BJ (cell line): ENCODE results near the gene HOXA9. TPM values are rescaled to one million over a fixed set of nuclear protein-coding genes. Genes with fewer than 3 reads are reported as not detected.

ENCODE experiments used
- CTCF ChIA-PET: fragments of 350-600 bp; formaldehyde crosslinking; extraction: SDS; loops from one replicate; lab custom pipeline; 2021; ENCODE audit warnings: antibody characterized with exemption, inconsistent platforms; lab: Yijun Ruan, JAX
- POLR2A ChIA-PET: fragments of 300-600 bp; sonication (Branson Sonifier 250); formaldehyde crosslinking; extraction: SDS; loops from one replicate; lab custom pipeline; 2021; ENCODE audit warnings: antibody characterized with exemption; lab: Charles Lee
- DNase-seq: peaks from one replicate; pipeline ENCODE4 v3.0.0-alpha.2; 2011; ENCODE audit warnings: low read depth
- H3K27me3 ChIP-seq: 2 replicates; pipeline ENCODE4 v1.6.0; 2011; ENCODE audit warnings: low read length; ENCODE audit not compliant: control insufficient read depth, insufficient read depth
- H3K36me3 ChIP-seq: 2 replicates; pipeline ENCODE4 v1.5.1; 2011; ENCODE audit warnings: low read length; ENCODE audit not compliant: control insufficient read depth, insufficient read depth
- H3K4me3 ChIP-seq: 2 replicates; pipeline ENCODE4 v1.5.1; 2011; ENCODE audit warnings: low read depth, mild to moderate bottlenecking, control low read depth, low read length
- polyA plus RNA-seq: library from polyadenylated mRNA; depleted of rRNA; stranded (reverse); fragments of >200 nt; gene quantifications from 2 replicates; pipeline ENCODE4 v1.2.3, GENCODE V29; 2011
- TF ChIP-seq, protein P1 (sequence below): IDR thresholded peaks from 2 replicates; pipeline ENCODE4 v1.5.1; 2011; ENCODE audit warnings: low read depth, mild to moderate bottlenecking, control low read depth, inconsistent platforms, low read length, moderate library complexity; ENCODE audit not compliant: insufficient read depth

Gene HOXA9
- polyA plus RNA-seq, 1 experiment: 15.0 TPM

DNA sequence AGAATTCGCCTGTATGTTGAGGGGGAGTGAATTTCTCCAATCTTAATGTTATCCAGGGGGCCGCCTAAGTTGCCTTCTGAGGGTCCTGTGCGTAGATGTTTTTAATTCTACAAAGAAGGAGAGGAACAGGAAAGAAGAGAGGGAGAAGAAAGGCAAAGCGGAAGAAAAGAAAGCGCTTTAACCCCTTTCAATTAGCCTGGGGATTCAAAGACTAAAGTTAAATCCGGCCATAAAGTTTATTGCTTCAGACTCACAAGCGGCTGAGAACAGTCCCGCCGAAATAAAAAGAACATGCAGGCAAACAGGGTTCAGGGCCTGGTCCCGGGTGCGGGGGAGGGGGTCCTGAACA lies 26.4 kb downstream of the HOXA9 start:
- Histone ChIP-seq H3K27me3 (no peaks in the 10 kb centered on the region), H3K4me3 (no peak overlapping the region), H3K36me3 (no peaks in the 10 kb centered on the region)
- TF ChIP-seq, protein P1, sequence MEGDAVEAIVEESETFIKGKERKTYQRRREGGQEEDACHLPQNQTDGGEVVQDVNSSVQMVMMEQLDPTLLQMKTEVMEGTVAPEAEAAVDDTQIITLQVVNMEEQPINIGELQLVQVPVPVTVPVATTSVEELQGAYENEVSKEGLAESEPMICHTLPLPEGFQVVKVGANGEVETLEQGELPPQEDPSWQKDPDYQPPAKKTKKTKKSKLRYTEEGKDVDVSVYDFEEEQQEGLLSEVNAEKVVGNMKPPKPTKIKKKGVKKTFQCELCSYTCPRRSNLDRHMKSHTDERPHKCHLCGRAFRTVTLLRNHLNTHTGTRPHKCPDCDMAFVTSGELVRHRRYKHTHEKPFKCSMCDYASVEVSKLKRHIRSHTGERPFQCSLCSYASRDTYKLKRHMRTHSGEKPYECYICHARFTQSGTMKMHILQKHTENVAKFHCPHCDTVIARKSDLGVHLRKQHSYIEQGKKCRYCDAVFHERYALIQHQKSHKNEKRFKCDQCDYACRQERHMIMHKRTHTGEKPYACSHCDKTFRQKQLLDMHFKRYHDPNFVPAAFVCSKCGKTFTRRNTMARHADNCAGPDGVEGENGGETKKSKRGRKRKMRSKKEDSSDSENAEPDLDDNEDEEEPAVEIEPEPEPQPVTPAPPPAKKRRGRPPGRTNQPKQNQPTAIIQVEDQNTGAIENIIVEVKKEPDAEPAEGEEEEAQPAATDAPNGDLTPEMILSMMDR: no peak
- CTCF ChIA-PET: no interaction called here
- POLR2A ChIA-PET: no interaction called here
- DNase-seq: no peak

DNA sequence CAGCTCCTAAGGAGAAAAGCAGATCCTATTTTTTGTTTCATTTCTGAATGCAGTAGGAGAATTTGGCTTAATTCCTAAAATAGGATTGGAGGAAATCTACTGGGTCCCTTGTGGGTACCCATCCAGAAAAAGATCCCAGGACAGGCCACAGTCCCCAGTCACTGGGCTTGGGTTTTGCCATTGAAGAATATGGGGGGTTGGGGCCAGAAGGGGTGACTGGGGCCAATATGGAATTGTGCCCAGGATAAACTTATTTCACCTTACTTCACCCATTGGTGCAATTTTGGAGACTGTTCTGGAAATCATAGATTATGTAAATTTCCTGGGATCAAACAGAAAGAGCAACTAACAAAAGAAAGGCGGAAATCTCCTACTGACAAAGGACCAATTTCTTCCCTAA lies 26.9 kb downstream of the HOXA9 start:
- DNase-seq: no peak
- ChIA-PET POLR2A (no interaction called here), CTCF (interaction anchor here (1.1 kb wide), 1 partner anchor 295 kb away, joined by 3 read pairs; no protein-coding TSS in a partner anchor)
- no peaks in the 10 kb centered on the region for H3K27me3 ChIP-seq
- no peak overlapping the region for H3K4me3 ChIP-seq
- TF ChIP-seq, protein P1: no peak
- no peaks in the 10 kb centered on the region for H3K36me3 ChIP-seq

GRCh38 chr7:27137640-27138315 lies 27.6 kb downstream of the HOXA9 start:
- POLR2A ChIA-PET: no interaction called here
- Histone ChIP-seq H3K4me3 (no peak overlapping the region), H3K36me3 (no peaks in the 10 kb centered on the region), H3K27me3 (no peaks in the 10 kb centered on the region)
- TF ChIP-seq, protein P1: no peak
- DNase-seq: no peak
- CTCF ChIA-PET: interaction anchor here (1.1 kb wide), 1 partner anchor 294 kb away, joined by 3 read pairs; no protein-coding TSS in a partner anchor

DNA sequence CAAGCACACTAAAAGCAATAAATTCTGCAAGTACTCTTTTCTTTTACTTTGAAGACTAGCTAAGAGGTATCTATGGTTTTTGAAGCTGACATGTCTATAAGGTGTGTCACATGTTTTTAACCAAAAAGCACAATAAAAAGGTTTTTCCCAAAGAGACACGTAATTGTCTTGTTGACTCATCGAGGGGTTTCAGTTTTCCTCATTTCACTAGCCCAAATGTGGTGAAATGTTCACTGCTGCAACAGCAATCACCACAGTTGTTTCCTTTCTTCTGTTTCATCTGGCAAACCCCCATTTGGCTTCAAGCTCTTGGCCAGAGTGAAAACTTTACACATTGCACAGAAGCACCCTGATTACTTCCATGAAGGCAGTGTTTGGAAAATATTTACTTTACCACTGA lies 30.9 kb downstream of the HOXA9 start:
- POLR2A ChIA-PET: interaction anchor here (0.6 kb wide), 1 partner anchor 31 kb away, joined by 4 read pairs; no protein-coding TSS in a partner anchor
- CTCF ChIA-PET: interaction anchor here (0.7 to 2.2 kb wide), 4 partner anchors 9 to 1265 kb away, joined by 3 to 11 read pairs (median 3); partner anchors contain the start of gene HOXA5
- no peak overlapping the region for H3K4me3 ChIP-seq

More for the DNA sequence above, 30.9 kb downstream of the HOXA9 start:
- TF ChIP-seq, protein P1: no peak
- Histone ChIP-seq H3K27me3 (no peaks in the 10 kb centered on the region), H3K36me3 (no peaks in the 10 kb centered on the region)
- DNase-seq: peak; percentile 68
